ENCODE data around the gene FBH1. TPM values are rescaled to one million over a fixed set of nuclear protein-coding genes. Genes with fewer than 3 reads are reported as not detected.
"Not testable (repeated sequence)": the region's sequence is repeated elsewhere in the genome, so short reads cannot be mapped to it uniquely, and the experiment has no call there.

Gene FBH1
- total RNA-seq, 1 donor from 2014 or later, result 54.5 TPM

DNA sequence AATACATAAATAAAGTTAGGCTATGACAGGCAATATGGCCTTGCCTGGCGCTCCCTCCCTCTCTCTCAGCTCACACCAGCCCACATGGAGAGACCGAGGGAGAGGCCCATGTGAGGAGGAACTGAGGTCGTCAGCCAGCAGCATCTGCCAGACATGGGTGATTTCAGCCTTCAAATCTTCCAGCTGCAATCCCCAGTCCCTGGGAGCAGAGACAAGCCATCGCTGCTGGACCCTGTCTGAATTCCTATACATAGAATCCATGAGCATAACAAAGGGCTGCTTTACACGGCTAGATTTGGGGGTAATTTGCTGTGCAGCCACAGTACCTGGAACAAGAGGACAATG lies 35.9 kb upstream of the FBH1 start:
- TF ChIP-seq, protein P1, sequence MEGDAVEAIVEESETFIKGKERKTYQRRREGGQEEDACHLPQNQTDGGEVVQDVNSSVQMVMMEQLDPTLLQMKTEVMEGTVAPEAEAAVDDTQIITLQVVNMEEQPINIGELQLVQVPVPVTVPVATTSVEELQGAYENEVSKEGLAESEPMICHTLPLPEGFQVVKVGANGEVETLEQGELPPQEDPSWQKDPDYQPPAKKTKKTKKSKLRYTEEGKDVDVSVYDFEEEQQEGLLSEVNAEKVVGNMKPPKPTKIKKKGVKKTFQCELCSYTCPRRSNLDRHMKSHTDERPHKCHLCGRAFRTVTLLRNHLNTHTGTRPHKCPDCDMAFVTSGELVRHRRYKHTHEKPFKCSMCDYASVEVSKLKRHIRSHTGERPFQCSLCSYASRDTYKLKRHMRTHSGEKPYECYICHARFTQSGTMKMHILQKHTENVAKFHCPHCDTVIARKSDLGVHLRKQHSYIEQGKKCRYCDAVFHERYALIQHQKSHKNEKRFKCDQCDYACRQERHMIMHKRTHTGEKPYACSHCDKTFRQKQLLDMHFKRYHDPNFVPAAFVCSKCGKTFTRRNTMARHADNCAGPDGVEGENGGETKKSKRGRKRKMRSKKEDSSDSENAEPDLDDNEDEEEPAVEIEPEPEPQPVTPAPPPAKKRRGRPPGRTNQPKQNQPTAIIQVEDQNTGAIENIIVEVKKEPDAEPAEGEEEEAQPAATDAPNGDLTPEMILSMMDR (IDR thresholded peaks at IDR 0.05; ENCODE audit: insufficient read depth, low read length, severe bottlenecking), result no peak
- no peak overlapping the region for H3K4me3 ChIP-seq (ENCODE audit: low read depth, low read length)
- FAIRE-seq (no peak), DNase-seq (ENCODE audit: low read depth) (no peak)
- H3K36me3 ChIP-seq (ENCODE audit: control insufficient read depth, insufficient read depth, low read length), result no peaks in the 10 kb centered on the region
- no peaks in the 10 kb centered on the region for H3K27me3 ChIP-seq (ENCODE audit: control insufficient read depth, insufficient read depth, low read length)

DNA sequence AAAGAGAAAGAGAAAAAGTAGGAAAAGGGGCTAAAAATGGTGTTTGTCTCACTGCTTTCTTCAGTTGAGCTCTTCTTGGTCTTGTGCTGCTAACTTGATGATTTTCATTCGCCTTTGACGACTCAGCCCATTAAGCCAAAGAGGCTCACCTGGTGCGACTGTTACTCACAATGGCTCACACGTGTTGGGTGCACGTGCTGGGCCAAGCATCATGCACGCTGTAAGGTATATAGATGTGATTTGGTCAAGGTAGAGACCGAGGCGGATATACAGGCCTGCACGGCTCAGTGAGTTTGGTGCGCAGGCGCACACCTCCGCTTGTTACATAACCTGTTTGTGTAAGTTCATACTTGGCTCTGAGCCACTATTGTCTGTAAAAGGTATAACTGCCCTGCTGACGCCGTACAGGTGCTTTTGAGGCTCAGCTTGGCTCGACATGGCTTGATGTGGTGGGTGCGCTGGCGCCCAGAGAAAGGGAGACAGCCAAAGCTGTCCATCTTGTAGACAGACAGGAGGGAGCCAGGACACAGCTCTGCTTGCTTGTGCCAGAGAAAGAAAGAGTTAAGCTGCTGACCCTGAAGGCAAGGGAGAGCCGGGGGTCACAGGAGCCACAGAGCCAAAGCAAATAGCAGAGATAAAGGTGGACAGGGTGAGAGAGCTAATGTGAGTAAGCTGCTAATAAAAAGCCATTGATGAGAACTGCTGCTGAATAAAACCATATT lies 33.9 kb upstream of the FBH1 start:
- FAIRE-seq (no peak), DNase-seq (ENCODE audit: low read depth) (no peak)
- H3K27me3 ChIP-seq (ENCODE audit: control insufficient read depth, insufficient read depth, low read length), result no peaks in the 10 kb centered on the region
- no peaks in the 10 kb centered on the region for H3K36me3 ChIP-seq (ENCODE audit: control insufficient read depth, insufficient read depth, low read length)
- H3K4me3 ChIP-seq (ENCODE audit: low read depth, low read length), result no peak overlapping the region
- TF ChIP-seq, protein P1 (IDR thresholded peaks at IDR 0.05; ENCODE audit: insufficient read depth, low read length, severe bottlenecking), result no peak

DNA sequence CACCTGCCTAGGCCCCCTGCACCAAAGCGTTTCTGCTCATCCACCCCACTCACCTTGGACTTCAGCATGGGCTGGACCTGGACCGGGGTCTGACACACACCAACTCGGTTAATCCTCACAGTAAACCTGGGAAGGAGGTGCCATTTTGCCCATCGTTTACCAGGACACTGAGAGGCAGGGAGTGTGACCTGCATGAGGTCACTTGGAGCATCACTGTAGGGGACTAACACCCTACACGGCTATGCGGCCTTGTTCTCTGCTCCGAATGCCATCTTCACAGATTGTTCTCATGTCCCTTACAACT lies 33.4 kb upstream of the FBH1 start:
- no peaks in the 10 kb centered on the region for H3K36me3 ChIP-seq (ENCODE audit: control insufficient read depth, insufficient read depth, low read length)
- FAIRE-seq, result no peak
- TF ChIP-seq, protein P1 (IDR thresholded peaks at IDR 0.05; ENCODE audit: insufficient read depth, low read length, severe bottlenecking), result no peak
- no peak overlapping the region for H3K4me3 ChIP-seq (ENCODE audit: low read depth, low read length)
- no peaks in the 10 kb centered on the region for H3K27me3 ChIP-seq (ENCODE audit: control insufficient read depth, insufficient read depth, low read length)
- no peak for DNase-seq (ENCODE audit: low read depth)

DNA sequence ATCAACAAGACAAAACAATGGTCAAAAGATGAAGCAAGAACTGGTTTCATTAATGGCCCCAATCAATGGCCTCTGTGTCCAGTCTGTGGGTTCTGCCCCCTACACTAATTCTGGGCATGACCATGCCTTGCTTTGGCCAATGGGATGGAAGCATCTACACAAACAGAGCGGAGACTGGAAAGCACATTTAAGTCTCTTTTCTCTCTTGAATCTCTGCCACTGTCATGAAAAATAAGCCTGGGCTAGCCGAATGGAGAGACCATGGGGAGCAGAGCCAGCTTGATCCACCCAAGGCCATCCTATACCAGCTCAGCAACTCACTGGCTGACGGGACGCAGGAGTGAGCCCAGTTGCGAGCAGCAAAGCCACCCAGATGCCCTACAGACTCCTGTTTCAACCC lies 31.2 kb upstream of the FBH1 start:
- H3K4me3 ChIP-seq (ENCODE audit: low read depth, low read length), result no peak overlapping the region
- TF ChIP-seq, protein P1 (IDR thresholded peaks at IDR 0.05; ENCODE audit: insufficient read depth, low read length, severe bottlenecking), result no peak
- FAIRE-seq (no peak), DNase-seq (ENCODE audit: low read depth) (no peak)
- H3K27me3 ChIP-seq (ENCODE audit: control insufficient read depth, insufficient read depth, low read length), result no peaks in the 10 kb centered on the region
- H3K36me3 ChIP-seq (ENCODE audit: control insufficient read depth, insufficient read depth, low read length), result no peaks in the 10 kb centered on the region

DNA sequence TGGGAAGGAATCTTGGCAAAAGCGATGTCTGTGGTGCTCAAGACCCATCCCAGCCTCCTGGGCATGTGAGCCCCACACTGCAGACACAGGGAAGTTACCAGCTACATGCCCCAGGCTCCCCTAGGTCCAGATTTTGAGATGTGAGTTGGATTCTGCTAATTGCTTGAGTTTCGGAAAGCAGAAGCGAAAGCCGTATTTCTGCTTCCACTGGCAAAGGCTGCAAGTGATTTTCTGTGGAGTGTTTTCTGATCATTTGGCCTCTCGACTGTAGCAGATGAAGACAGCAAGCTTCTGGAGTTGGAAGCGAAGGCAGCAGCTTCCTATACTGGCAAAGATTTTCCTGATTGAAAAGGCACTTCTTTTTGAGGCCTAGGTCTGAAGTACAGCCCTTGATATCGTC lies 30.0 kb upstream of the FBH1 start:
- no peak overlapping the region for H3K4me3 ChIP-seq (ENCODE audit: low read depth, low read length)
- H3K27me3 ChIP-seq (ENCODE audit: control insufficient read depth, insufficient read depth, low read length), result no peaks in the 10 kb centered on the region
- DNase-seq (ENCODE audit: low read depth) (no peak), FAIRE-seq (no peak)
- H3K36me3 ChIP-seq (ENCODE audit: control insufficient read depth, insufficient read depth, low read length), result no peaks in the 10 kb centered on the region
- TF ChIP-seq, protein P1 (IDR thresholded peaks at IDR 0.05; ENCODE audit: insufficient read depth, low read length, severe bottlenecking), result no peak

DNA sequence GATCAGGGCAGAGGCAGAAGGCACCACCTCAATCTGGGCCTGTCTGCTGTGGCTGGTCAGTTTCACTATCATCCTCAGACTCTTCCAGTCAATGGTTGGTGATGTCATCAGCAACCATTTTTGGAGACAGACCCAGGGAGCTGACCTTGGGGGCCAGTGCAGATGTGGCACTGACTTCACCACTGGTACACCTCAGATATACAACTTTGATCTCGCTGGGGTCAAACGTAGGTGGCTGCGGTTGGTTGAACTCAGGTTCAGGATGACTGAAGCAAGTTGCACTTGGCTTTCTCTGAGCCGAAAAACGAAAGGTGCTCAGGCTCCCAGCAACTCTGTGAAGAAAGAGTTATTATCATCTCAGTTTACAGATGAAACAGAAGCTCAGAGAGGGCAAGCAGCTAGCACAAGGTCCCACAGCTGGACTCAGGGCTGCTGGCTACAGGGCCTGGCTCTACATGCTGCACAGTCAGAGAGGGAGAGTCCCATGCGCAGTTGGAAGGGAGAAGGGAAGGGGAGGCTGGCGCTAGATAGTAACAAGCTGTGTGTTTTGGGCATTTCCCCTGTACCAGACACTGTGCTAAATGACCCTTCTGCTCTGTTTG lies 27.6 kb upstream of the FBH1 start:
- Histone ChIP-seq H3K27me3 (ENCODE audit: control insufficient read depth, insufficient read depth, low read length) (no peaks in the 10 kb centered on the region), H3K36me3 (ENCODE audit: control insufficient read depth, insufficient read depth, low read length) (no peaks in the 10 kb centered on the region), H3K4me3 (ENCODE audit: low read depth, low read length) (no peak overlapping the region)
- no peak for FAIRE-seq
- TF ChIP-seq, protein P1 (IDR thresholded peaks at IDR 0.05; ENCODE audit: insufficient read depth, low read length, severe bottlenecking), result no peak
- no peak for DNase-seq (ENCODE audit: low read depth)

DNA sequence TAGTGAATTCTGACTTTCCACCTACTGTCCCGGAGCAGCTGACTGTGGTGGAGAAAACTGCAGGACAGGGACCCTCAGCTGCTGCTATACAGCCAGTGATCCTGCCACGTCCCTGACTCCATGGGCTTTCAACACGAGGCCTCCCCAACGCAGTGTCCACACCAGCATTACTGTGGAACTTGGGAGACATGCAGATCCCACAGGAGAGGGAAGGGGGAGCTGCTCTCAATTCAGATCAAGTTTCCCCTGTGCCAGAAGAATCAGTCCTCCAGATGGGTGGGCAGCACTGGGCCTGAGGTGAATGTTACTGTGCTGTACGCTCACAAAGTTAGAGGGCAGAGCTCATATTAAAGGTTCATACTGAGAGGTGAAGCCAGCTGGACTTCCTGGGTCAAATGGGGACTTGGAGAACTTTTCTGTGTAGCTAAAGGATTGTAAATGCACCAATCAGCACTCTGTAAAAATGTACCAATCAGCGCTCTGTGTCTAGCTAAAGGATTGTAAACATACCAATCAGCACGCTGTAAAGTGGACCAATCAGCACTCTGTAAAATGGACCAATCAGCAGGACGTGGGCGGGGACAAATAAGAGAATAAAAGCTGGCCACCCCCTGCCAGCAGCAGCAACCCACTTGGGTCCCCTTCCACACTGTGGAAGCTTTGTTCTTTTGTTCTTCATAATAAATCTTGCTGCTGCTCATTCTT lies 26.9 kb upstream of the FBH1 start:
- not testable (repeated sequence) for H3K27me3 ChIP-seq (ENCODE audit: control insufficient read depth, insufficient read depth, low read length); H3K36me3 ChIP-seq (ENCODE audit: control insufficient read depth, insufficient read depth, low read length); H3K4me3 ChIP-seq (ENCODE audit: low read depth, low read length); FAIRE-seq; DNase-seq (ENCODE audit: low read depth)

DNA sequence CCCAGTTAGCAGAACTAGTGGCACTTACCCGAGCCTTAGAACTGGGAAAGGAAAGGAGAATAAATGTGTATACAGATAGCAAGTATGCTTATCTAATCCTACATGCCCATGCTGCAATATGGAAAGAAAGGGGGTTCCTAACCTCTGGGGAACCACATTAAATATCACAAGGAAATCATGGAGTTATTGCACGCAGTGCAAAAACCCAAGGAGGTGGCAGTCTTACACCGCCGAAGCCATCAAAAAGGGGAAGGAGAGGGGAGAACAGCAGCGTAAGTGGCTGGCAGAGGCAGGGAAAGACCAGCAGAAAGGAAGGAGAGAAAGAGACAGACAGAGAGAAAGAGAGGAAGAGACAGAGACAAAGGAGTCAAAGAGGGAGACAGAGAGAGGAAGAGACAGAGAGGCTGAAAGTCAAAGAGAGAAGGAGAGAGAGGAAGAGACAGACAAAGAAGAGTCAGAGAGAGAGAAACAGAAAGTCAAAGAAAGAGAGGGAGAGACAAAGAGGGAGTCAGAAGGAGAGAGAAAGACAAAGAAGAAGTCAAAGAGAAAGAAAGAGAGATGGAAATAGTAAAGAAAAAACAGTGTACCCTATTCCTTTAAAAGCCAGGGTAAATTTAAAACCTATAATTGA lies 23.5 kb upstream of the FBH1 start:
- not testable (repeated sequence) for FAIRE-seq; DNase-seq (ENCODE audit: low read depth); H3K27me3 ChIP-seq (ENCODE audit: control insufficient read depth, insufficient read depth, low read length); H3K4me3 ChIP-seq (ENCODE audit: low read depth, low read length); H3K36me3 ChIP-seq (ENCODE audit: control insufficient read depth, insufficient read depth, low read length)
